ENCODE data around the gene RPS6KC1. TPM values are rescaled to one million over a fixed set of nuclear protein-coding genes. Genes with fewer than 3 reads are reported as not detected.
"Not testable (repeated sequence)": the region's sequence is repeated elsewhere in the genome, so short reads cannot be mapped to it uniquely, and the experiment has no call there.

The RPS6KC1 gene
- polyA plus RNA-seq, 1 donor (not counting 4 experiments of a cell fraction or from before 2014, with no cell fraction given), result 13.0 TPM

GRCh38 chr1:213297021-213297420 is 246.0 kb downstream of the RPS6KC1 start:
- H3K4me3 ChIP-seq (ENCODE audit: control insufficient read depth in 2 of 3, extremely low read depth in 1 of 3, insufficient read depth in 2 of 3, low read depth in 1 of 3, low read length in 3 of 3), result no peak overlapping the region
- H3K36me3 ChIP-seq (ENCODE audit: control insufficient read depth in 2 of 2, extremely low read depth in 1 of 2, insufficient read depth in 2 of 2, low read length in 2 of 2), result no peaks in the 10 kb centered on the region
- dilution Hi-C loops (cut with MboI; ENCODE audit: extremely low pct_ligation_motif_present, low sequenced_read_pairs), result no loop called here
- H3K9me1 ChIP-seq (ENCODE audit: control insufficient read depth, extremely low read depth, insufficient read depth, low read length), result no peaks in the 10 kb centered on the region
- H4K20me1 ChIP-seq (ENCODE audit: control insufficient read depth, extremely low read depth, insufficient read depth, low read length), result no peaks in the 10 kb centered on the region
- H3K9me3 ChIP-seq (ENCODE audit: control insufficient read depth, low read depth, low read length), result peaks cover 2% of the 10 kb centered on the region
- H3K27ac ChIP-seq (ENCODE audit: control insufficient read depth, insufficient read depth, low read length), result no peak overlapping the region
- TF ChIP-seq EZH2 (IDR thresholded peaks at IDR 0.05; ENCODE audit: low read length), result no peak
- TF ChIP-seq, protein P1, sequence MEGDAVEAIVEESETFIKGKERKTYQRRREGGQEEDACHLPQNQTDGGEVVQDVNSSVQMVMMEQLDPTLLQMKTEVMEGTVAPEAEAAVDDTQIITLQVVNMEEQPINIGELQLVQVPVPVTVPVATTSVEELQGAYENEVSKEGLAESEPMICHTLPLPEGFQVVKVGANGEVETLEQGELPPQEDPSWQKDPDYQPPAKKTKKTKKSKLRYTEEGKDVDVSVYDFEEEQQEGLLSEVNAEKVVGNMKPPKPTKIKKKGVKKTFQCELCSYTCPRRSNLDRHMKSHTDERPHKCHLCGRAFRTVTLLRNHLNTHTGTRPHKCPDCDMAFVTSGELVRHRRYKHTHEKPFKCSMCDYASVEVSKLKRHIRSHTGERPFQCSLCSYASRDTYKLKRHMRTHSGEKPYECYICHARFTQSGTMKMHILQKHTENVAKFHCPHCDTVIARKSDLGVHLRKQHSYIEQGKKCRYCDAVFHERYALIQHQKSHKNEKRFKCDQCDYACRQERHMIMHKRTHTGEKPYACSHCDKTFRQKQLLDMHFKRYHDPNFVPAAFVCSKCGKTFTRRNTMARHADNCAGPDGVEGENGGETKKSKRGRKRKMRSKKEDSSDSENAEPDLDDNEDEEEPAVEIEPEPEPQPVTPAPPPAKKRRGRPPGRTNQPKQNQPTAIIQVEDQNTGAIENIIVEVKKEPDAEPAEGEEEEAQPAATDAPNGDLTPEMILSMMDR (optimal IDR thresholded peaks at IDR 0.05 in 1 of 3, IDR thresholded peaks at IDR 0.05 in 1 of 3, conservative IDR thresholded peaks at IDR 0.05 in 1 of 3; ENCODE audit: extremely low read depth in 1 of 3, insufficient read depth in 2 of 3, low read length in 3 of 3), result no peak
- no peak overlapping the region for H3K9ac ChIP-seq (ENCODE audit: control insufficient read depth, extremely low read depth, insufficient read depth, low read length)
- DNase-seq (ENCODE audit: low read depth, low spot score), result no peak
- no peak overlapping the region for H2AFZ ChIP-seq (ENCODE audit: control insufficient read depth, low read length)
- no peaks in the 10 kb centered on the region for H3K79me2 ChIP-seq (ENCODE audit: control insufficient read depth, insufficient read depth, low read length)
- no peaks in the 10 kb centered on the region for H3K4me1 ChIP-seq (ENCODE audit: control insufficient read depth, extremely low read depth, insufficient read depth, low read length)
- H3K27me3 ChIP-seq (ENCODE audit: control insufficient read depth, extremely low read depth, insufficient read depth, low read length), result no peaks in the 10 kb centered on the region
- no peak for FAIRE-seq
- H3K4me2 ChIP-seq (ENCODE audit: control insufficient read depth, extremely low read depth, insufficient read depth, low read depth, low read length), result no peak overlapping the region

GRCh38 chr1:213300433-213300832 is 249.4 kb downstream of the RPS6KC1 start:
- no peak for FAIRE-seq
- TF ChIP-seq, protein P1 (optimal IDR thresholded peaks at IDR 0.05 in 1 of 3, IDR thresholded peaks at IDR 0.05 in 1 of 3, conservative IDR thresholded peaks at IDR 0.05 in 1 of 3; ENCODE audit: extremely low read depth in 1 of 3, insufficient read depth in 2 of 3, low read length in 3 of 3), result no peak
- TF ChIP-seq EZH2 (IDR thresholded peaks at IDR 0.05; ENCODE audit: low read length), result no peak

DNA sequence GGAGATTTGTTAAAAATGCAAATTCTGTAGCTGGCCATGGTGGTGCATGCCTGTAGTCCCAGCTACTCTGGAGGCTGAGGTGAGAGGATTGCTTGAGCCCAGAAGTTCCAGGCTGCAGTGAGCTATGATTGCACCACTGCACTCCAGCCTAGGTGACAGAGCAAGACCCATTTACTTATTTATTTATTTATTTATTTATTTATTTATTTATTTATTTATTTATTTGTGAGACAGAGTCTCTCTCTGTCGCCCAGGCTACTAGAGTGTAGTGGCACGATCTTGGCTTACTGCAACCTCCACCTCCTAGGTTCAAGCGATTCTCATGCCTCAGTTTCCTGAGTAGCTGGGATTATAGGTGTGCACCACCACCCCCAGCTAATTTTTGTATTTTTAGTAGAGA is 250.5 kb downstream of the RPS6KC1 start:
- H3K79me2 ChIP-seq (ENCODE audit: control insufficient read depth, insufficient read depth, low read length); H3K27me3 ChIP-seq (ENCODE audit: control insufficient read depth, extremely low read depth, insufficient read depth, low read length); FAIRE-seq; H3K4me3 ChIP-seq (ENCODE audit: control insufficient read depth in 2 of 3, extremely low read depth in 1 of 3, insufficient read depth in 2 of 3, low read depth in 1 of 3, low read length in 3 of 3); H3K9ac ChIP-seq (ENCODE audit: control insufficient read depth, extremely low read depth, insufficient read depth, low read length); H3K4me2 ChIP-seq (ENCODE audit: control insufficient read depth, extremely low read depth, insufficient read depth, low read depth, low read length); H3K9me3 ChIP-seq (ENCODE audit: control insufficient read depth, low read depth, low read length); H3K27ac ChIP-seq (ENCODE audit: control insufficient read depth, insufficient read depth, low read length); dilution Hi-C loops (cut with MboI; ENCODE audit: extremely low pct_ligation_motif_present, low sequenced_read_pairs); H3K4me1 ChIP-seq (ENCODE audit: control insufficient read depth, extremely low read depth, insufficient read depth, low read length); H4K20me1 ChIP-seq (ENCODE audit: control insufficient read depth, extremely low read depth, insufficient read depth, low read length); DNase-seq (ENCODE audit: low read depth, low spot score); H2AFZ ChIP-seq (ENCODE audit: control insufficient read depth, low read length); H3K36me3 ChIP-seq (ENCODE audit: control insufficient read depth in 2 of 2, extremely low read depth in 1 of 2, insufficient read depth in 2 of 2, low read length in 2 of 2); H3K9me1 ChIP-seq (ENCODE audit: control insufficient read depth, extremely low read depth, insufficient read depth, low read length): not testable (repeated sequence)

More at GRCh38 chr1:213300433-213300832, 249.4 kb downstream of the RPS6KC1 start:
- DNase-seq (ENCODE audit: low read depth, low spot score), result no peak
- Histone ChIP-seq H2AFZ (ENCODE audit: control insufficient read depth, low read length) (no peak overlapping the region), H3K9ac (ENCODE audit: control insufficient read depth, extremely low read depth, insufficient read depth, low read length) (no peak overlapping the region), H3K27me3 (ENCODE audit: control insufficient read depth, extremely low read depth, insufficient read depth, low read length) (no peaks in the 10 kb centered on the region), H4K20me1 (ENCODE audit: control insufficient read depth, extremely low read depth, insufficient read depth, low read length) (no peaks in the 10 kb centered on the region), H3K9me1 (ENCODE audit: control insufficient read depth, extremely low read depth, insufficient read depth, low read length) (no peaks in the 10 kb centered on the region), H3K79me2 (ENCODE audit: control insufficient read depth, insufficient read depth, low read length) (no peaks in the 10 kb centered on the region), H3K4me1 (ENCODE audit: control insufficient read depth, extremely low read depth, insufficient read depth, low read length) (no peaks in the 10 kb centered on the region), H3K9me3 (ENCODE audit: control insufficient read depth, low read depth, low read length) (peaks cover 2% of the 10 kb centered on the region), H3K4me3 (ENCODE audit: control insufficient read depth in 2 of 3, extremely low read depth in 1 of 3, insufficient read depth in 2 of 3, low read depth in 1 of 3, low read length in 3 of 3) (no peak overlapping the region), H3K4me2 (ENCODE audit: control insufficient read depth, extremely low read depth, insufficient read depth, low read depth, low read length) (no peak overlapping the region), H3K27ac (ENCODE audit: control insufficient read depth, insufficient read depth, low read length) (no peak overlapping the region), H3K36me3 (ENCODE audit: control insufficient read depth in 2 of 2, extremely low read depth in 1 of 2, insufficient read depth in 2 of 2, low read length in 2 of 2) (no peaks in the 10 kb centered on the region)
- dilution Hi-C loops (cut with MboI; ENCODE audit: extremely low pct_ligation_motif_present, low sequenced_read_pairs), result no loop called here

Measured in keratinocyte (primary cell).